Nephron (organoid): Measurements from ENCODE around the gene TTC33.
"Not testable (repeated sequence)": the region's sequence is repeated elsewhere in the genome, so short reads cannot be mapped to it uniquely, and the experiment has no call there.

Experiments
- H3K27ac Mint-ChIP-seq, 3 experiments: 2 replicates each; pipeline ENCODE4 v1.8.0; 2020; ENCODE audit warnings: mixed read lengths in 3 of 3, mild to moderate bottlenecking in 2 of 3, moderate library complexity in 1 of 3
- H3K27me3 Mint-ChIP-seq: 2 replicates; pipeline ENCODE4 v1.8.0; 2021; ENCODE audit warnings: low read depth, mild to moderate bottlenecking, moderate library complexity, mixed read lengths
- H3K36me3 Mint-ChIP-seq: 2 replicates; pipeline ENCODE4 v1.8.0; 2020; ENCODE audit warnings: low read depth, mixed read lengths
- H3K4me1 Mint-ChIP-seq: 2 replicates; pipeline ENCODE4 v1.8.0; 2020; ENCODE audit warnings: mixed read lengths
- H3K4me3 Mint-ChIP-seq, 3 experiments: 2 replicates each; pipeline ENCODE4 v1.8.0; 2020; ENCODE audit warnings: mild to moderate bottlenecking in 3 of 3, mixed read lengths in 3 of 3, moderate library complexity in 2 of 3
- H3K9me3 Mint-ChIP-seq: 2 replicates; pipeline ENCODE4 v1.8.0; 2020; ENCODE audit warnings: mixed read lengths
- TF ChIP-seq, protein P1 (sequence below), 3 experiments: fragments of 200-600 bp; sonication (generic); IDR thresholded peaks; one replicate each; pipeline ENCODE4 v1.5.0; 2021; ENCODE audit warnings: antibody characterized with exemption in 3 of 3; ENCODE audit not compliant: unreplicated experiment in 3 of 3

TTC33 gene

GRCh38 chr5:40646266-40646665, 109.5 kb downstream of the TTC33 start:
- H3K27ac Mint-ChIP-seq = peak overlapping the region in 2 of 3 experiments; percentile 21 to 52
- H3K9me3 Mint-ChIP-seq = peaks cover 10% of the 10 kb centered on the region
- TF ChIP-seq, protein P1, sequence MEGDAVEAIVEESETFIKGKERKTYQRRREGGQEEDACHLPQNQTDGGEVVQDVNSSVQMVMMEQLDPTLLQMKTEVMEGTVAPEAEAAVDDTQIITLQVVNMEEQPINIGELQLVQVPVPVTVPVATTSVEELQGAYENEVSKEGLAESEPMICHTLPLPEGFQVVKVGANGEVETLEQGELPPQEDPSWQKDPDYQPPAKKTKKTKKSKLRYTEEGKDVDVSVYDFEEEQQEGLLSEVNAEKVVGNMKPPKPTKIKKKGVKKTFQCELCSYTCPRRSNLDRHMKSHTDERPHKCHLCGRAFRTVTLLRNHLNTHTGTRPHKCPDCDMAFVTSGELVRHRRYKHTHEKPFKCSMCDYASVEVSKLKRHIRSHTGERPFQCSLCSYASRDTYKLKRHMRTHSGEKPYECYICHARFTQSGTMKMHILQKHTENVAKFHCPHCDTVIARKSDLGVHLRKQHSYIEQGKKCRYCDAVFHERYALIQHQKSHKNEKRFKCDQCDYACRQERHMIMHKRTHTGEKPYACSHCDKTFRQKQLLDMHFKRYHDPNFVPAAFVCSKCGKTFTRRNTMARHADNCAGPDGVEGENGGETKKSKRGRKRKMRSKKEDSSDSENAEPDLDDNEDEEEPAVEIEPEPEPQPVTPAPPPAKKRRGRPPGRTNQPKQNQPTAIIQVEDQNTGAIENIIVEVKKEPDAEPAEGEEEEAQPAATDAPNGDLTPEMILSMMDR (IDR thresholded peaks at IDR 0.05; ENCODE audit: unreplicated experiment in 3 of 3) = no peak
- H3K4me1 Mint-ChIP-seq = peaks cover 5% of the 10 kb centered on the region
- H3K36me3 Mint-ChIP-seq = no peaks in the 10 kb centered on the region
- no peak overlapping the region for H3K4me3 Mint-ChIP-seq
- H3K27me3 Mint-ChIP-seq = no peaks in the 10 kb centered on the region

DNA sequence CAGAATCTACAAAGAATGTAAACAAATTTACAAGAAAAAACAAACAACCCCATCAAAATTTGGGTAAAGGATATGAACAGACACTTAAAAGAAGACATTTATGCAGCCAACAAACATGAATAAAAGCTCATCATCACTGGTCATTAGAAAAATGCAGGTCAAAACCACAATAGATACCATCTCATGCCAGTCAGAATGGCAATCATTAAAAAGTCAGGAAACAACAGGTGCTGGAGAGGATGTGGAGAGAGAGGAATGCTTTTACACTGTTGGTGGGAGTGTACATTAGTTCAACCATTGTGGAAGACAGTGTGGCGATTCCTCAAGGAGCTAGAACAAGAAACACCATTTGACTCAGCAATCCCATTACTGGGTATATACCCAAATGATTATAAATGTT, 116.2 kb downstream of the TTC33 start:
- H3K27me3 Mint-ChIP-seq, H3K27ac Mint-ChIP-seq, H3K4me1 Mint-ChIP-seq, H3K4me3 Mint-ChIP-seq, H3K36me3 Mint-ChIP-seq: not testable (repeated sequence)
- H3K9me3 Mint-ChIP-seq = peaks cover 51% of the 10 kb centered on the region

DNA sequence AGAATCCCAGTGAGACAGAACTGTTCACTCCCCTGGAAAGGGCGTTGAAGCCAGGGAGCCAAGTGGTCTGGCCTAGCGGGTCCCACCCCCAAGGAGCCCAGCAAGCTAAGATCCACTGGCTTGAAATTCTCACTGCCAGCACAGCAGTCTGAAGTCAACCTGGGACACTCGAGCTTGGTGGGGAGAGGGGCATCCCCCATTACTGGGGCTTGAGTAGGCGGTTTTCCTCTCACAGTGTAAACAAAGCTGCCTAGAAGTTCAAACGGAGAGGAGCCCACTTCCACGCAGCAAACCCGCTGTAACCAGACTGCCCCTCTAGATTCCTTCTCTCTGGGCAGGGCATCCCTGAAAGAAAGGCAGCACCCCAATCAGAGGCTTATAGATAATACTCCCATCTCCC, 121.2 kb downstream of the TTC33 start:
- Mint-ChIP-seq H3K4me3 (no peak overlapping the region), H3K27me3 (no peaks in the 10 kb centered on the region), H3K36me3 (no peaks in the 10 kb centered on the region), H3K4me1 (no peaks in the 10 kb centered on the region), H3K27ac (no peak overlapping the region), H3K9me3 (peaks cover 38% of the 10 kb centered on the region)
- TF ChIP-seq, protein P1 (IDR thresholded peaks at IDR 0.05; ENCODE audit: unreplicated experiment in 3 of 3) = no peak

- Mint-ChIP-seq H3K9me3 (peaks cover 34% of the 10 kb centered on the region), H3K27ac (no peak overlapping the region), H3K27me3 (no peaks in the 10 kb centered on the region), H3K4me1 (no peaks in the 10 kb centered on the region), H3K4me3 (no peak overlapping the region), H3K36me3 (no peaks in the 10 kb centered on the region)
- TF ChIP-seq, protein P1 (IDR thresholded peaks at IDR 0.05; ENCODE audit: unreplicated experiment in 3 of 3) = no peak
Observed at GRCh38 chr5:40634154-40634553, 121.6 kb downstream of the TTC33 start.

DNA sequence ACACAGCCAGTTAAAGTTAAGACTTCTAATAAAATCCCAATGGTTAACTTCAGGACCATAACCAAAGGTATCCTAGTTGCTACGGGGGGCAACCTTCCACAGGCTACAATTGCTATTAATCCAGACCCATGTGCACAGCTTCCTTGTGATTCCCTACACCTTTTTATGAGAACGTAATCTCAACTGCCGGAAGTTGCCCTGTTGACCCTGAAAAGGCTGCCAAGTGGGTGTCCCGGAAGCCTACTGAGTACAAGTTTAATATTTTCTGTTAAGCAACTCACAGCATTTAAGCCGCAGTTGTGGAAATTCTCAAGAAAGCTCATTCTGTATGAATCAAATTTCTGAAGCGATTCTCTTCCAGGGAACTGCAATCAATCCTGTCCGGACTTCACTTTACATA, 124.5 kb downstream of the TTC33 start:
- H3K27ac Mint-ChIP-seq = no peak overlapping the region
- H3K9me3 Mint-ChIP-seq = peaks cover 6% of the 10 kb centered on the region
- no peaks in the 10 kb centered on the region for H3K36me3 Mint-ChIP-seq
- TF ChIP-seq, protein P1 (IDR thresholded peaks at IDR 0.05; ENCODE audit: unreplicated experiment in 3 of 3) = no peak
- H3K4me3 Mint-ChIP-seq = no peak overlapping the region
- no peaks in the 10 kb centered on the region for H3K27me3 Mint-ChIP-seq
- H3K4me1 Mint-ChIP-seq = no peaks in the 10 kb centered on the region

GRCh38 chr5:40630126-40630525, 125.6 kb downstream of the TTC33 start:
- no peaks in the 10 kb centered on the region for H3K9me3 Mint-ChIP-seq
- H3K4me1 Mint-ChIP-seq = no peaks in the 10 kb centered on the region
- no peaks in the 10 kb centered on the region for H3K27me3 Mint-ChIP-seq
- no peaks in the 10 kb centered on the region for H3K36me3 Mint-ChIP-seq
- no peak overlapping the region for H3K4me3 Mint-ChIP-seq
- no peak overlapping the region for H3K27ac Mint-ChIP-seq
- TF ChIP-seq, protein P1 (IDR thresholded peaks at IDR 0.05; ENCODE audit: unreplicated experiment in 3 of 3) = no peak
